Activated CD8-positive, alpha-beta memory T cell treated with anti-CD3 and anti-CD28 coated beads for 4 hours (primary cell): ENCODE data around the gene SSBP4.
A peak's percentile ranks its signal among the peaks of the same experiment; 100 is the strongest.
"Not testable (repeated sequence)": the region's sequence is repeated elsewhere in the genome, so short reads cannot be mapped to it uniquely, and the experiment has no call there.

ENCODE experiments used
- DNase-seq, 2 donors: peaks; one replicate each; pipeline ENCODE4 v3.0.0-alpha.2; 2020; ENCODE audit warnings: low read depth in 2 of 2

Gene SSBP4

GRCh38 chr19:18419195-18419698 is at the start of gene SSBP4:
Gene SSBP4, plus strand, starts transcription at chr19:18419398. Its CDS starts 251 bp downstream, at chr19:18419649.
- DNase-seq = no peak

GRCh38 chr19:18373407-18373891 is 45.7 kb upstream of the SSBP4 start:
- no peak for DNase-seq

- DNase-seq = peak; percentile 39 to 41
Measured at GRCh38 chr19:18373892-18374629, 45.1 kb upstream of the SSBP4 start.

GRCh38 chr19:18377026-18377425 is 42.2 kb upstream of the SSBP4 start:
- DNase-seq = no peak

GRCh38 chr19:18379803-18380747 is 39.1 kb upstream of the SSBP4 start:
- no peak for DNase-seq

- no peak for DNase-seq
Measured at GRCh38 chr19:18380843-18381242, 38.4 kb upstream of the SSBP4 start.

GRCh38 chr19:18383622-18384021 is 35.6 kb upstream of the SSBP4 start:
- not testable (repeated sequence) for DNase-seq

- DNase-seq = no peak
Measured at GRCh38 chr19:18384775-18385174, 34.4 kb upstream of the SSBP4 start.

- DNase-seq = no peak
Measured at GRCh38 chr19:18385359-18385674, 33.9 kb upstream of the SSBP4 start.

- no peak for DNase-seq
Measured at GRCh38 chr19:18385675-18386542, 33.3 kb upstream of the SSBP4 start, which contains the start of gene GDF15. Gene GDF15, plus strand, starts transcription at chr19:18386158. Its CDS starts 32 bp downstream, at chr19:18386190.

GRCh38 chr19:18386543-18387271 is 32.5 kb upstream of the SSBP4 start:
- no peak for DNase-seq

GRCh38 chr19:18388100-18388959 is 30.9 kb upstream of the SSBP4 start:
- DNase-seq = peak; percentile 37 to 54

GRCh38 chr19:18388960-18389725 is 30.1 kb upstream of the SSBP4 start:
- no peak for DNase-seq

- DNase-seq = no peak
Measured at GRCh38 chr19:18389726-18390064, 29.5 kb upstream of the SSBP4 start.

- DNase-seq = no peak
Measured at GRCh38 chr19:18390065-18390907, 28.9 kb upstream of the SSBP4 start.

GRCh38 chr19:18391509-18392075 is 27.6 kb upstream of the SSBP4 start:
- no peak for DNase-seq

GRCh38 chr19:18392417-18392816 is 26.8 kb upstream of the SSBP4 start:
- DNase-seq = no peak

- no peak for DNase-seq
Measured at GRCh38 chr19:18392926-18393325, 26.3 kb upstream of the SSBP4 start.
